HS-5 (cell line): ENCODE data around the gene RGS3.

ENCODE experiments used
- DNase-seq: peaks from one replicate; pipeline ENCODE4 v3.0.0-alpha.2; 2012; ENCODE audit warnings: low read depth

Gene RGS3

GRCh38 chr9:113602126-113603047 is 138.9 kb downstream of the RGS3 start:
- no peak for DNase-seq

DNA sequence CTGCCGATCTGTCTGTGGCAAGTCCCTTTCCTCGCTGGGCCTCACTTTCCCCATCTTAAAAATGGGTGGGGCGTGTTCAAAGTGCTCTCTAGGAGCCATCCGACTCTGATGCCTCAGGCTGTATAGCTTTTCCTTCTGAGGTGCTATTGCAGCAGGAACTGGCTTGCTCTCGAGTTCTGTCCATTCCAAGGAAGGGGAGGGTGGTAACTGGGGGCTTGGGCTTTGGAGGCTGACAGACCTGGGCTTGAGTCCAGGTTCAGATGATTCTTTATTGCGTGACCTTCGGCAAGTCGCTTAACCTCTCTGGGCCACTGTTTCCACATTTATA is 139.5 kb downstream of the RGS3 start:
- DNase-seq = no peak

DNA sequence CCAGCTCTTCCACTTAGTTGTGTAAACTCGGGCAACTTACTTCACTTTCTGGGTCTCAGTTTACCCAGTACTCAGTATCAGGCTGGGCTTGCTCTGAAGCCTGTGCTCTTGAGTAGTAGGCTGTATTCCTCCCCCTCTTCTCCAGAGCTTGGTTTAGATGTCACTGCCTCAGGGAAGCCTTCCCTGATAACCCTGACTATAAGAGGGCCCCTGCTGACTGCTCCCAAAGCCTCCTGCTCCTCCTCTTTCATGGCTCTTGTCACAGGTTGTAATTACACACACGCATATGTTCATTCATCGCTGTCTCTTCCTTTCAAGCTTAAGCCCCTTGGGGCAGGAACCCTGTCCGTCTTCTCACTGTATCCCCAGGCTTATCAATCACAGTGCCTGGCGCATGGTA is 140.2 kb downstream of the RGS3 start:
- no peak for DNase-seq

DNA sequence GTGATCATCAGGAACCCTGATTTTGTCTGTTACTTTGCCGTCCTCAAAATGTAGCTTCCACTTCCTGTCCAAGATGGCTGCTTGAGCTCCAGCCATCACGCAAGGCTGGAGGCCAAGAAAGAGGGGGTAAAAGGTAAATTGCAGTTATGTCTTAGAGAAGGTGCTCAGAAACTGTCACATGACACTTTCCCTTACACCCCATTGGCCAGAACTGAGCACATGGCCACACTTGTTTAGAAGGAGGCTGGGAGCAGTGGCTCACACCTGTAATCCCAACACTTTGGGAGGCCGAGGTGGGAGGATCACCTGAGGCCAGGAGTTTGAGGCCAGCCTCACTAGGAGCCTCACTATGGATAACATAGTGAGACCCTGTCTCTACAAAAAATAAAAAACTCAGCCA is 140.9 kb downstream of the RGS3 start:
- DNase-seq = no peak

DNA sequence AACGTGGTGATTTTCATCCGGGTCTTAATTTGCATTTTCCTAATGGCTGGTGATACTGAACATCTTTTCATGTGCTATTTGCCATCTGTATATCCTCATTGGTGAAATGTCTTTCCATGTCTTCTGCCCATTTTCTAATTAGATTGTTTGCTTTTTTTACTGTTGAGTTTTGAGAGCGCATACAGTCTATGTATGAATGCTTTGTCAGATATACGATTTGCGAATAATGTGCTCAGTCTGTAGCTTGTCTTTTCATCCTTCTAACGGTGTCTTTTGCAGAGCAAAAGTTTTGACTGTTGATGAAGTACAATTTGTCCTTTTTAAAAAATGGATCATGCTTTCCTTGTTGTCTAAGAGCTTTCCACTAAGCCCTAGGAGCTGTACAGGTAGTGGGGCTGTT is 143.0 kb downstream of the RGS3 start:
- no peak for DNase-seq

DNA sequence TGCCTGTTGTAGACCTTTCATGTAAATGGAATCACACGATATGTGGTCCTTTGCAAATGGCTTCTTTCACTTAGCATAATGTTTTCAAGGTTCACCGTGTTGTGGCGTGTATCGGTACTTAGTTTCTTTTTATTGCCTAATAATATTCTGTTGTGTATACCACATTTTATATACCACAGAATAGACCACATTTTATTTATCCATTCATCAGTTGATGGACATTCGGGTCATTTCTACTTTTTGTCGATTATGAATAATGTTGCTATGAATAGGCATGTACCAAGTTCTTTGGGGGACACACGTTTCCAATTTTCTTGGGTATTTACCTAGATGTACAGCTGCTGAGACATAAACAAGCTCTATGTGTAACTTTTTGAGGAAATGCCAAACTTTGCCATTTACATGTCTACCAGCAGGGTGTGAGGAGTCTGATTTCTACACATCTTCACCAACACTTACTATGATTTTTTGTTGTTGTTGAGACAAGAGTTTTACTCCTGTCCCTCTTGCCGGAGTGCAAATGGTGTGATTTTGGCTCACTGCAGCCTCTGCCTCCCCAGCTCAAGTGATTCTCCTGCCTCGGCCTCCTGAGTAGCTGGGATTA is 144.7 kb downstream of the RGS3 start:
- DNase-seq = no peak

GRCh38 chr9:113609562-113610318 is 146.2 kb downstream of the RGS3 start:
- DNase-seq = no peak

DNA sequence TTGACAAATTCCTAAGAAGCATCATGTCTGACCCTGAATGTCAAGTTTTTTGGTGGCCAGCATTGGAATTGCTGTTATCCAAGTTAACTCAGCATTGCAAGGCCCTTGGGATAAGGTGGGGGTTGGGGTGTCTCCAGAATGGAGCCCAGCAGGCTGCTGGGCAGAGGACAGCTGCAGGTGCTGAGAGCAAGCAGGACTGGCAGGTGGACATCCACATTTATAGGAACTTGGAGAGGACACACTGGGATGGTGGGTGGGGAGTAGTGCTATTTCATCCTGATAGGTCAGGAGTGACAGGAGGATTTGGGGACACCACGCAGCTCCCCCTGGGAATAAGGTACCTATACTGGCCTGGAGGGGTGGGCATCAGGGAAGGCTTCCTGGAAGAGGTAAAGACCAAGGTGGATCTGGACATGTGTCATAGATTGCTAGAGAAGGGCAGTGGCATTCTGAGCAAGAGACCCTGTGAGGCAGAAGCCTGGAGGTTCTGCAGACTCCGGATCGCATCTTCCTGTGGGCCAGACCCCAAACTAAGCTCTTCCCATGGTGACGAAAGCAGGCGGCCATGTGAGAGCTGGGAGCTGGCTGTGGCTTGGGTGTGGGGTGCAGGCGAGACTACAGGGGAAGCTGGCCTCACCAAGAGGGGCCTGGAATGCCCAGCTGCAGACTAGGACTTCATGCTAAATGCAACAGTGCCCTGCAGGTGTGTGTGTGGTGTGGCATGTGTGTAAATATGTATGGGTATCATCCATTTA is 148.1 kb downstream of the RGS3 start:
- no peak for DNase-seq

DNA sequence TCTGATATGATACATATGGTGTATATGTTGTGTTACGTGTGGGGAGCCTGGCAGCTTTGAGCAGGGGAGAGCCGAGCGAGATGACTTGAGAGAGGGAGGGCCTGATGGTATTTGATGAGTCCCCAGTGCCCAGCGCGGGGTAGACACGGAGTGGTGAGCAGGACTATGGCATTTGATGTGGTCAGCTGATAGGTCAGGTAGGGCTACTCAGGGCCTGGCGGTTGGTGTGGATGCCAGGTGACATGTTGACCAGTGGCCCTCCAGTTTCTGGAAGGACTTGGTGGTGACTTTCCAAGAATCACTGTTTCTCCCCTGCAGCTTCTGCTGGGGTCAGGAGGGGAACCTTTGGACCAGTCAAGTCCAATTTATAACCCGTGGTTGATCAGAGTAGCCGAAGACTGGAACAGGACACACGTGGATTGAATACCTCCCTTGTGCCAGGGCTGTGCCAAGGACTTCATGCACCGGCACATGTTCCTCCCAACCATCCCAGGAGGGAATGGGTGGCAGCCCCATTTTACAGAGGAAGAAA is 148.8 kb downstream of the RGS3 start:
- no peak for DNase-seq

DNA sequence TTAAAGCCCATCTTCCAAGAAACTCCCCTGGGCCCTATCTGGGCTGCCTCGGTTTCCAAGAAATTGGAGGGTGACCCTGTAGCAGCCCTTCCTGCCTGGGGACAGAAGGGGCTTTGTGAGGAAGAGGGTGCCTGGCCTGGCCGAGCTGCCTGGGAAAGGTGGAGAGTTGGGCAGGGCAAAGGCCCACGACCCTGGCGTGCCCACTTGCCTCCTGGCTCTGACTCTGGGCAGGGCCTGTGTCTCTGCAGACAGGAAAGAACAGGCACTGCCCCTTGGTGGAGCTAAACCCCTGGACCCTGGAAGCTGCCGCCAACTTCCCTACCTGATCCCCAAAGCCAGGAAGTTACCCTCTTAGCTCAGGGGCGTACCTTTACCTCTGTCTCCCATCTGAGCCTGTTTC is 149.3 kb downstream of the RGS3 start:
- DNase-seq = no peak

DNA sequence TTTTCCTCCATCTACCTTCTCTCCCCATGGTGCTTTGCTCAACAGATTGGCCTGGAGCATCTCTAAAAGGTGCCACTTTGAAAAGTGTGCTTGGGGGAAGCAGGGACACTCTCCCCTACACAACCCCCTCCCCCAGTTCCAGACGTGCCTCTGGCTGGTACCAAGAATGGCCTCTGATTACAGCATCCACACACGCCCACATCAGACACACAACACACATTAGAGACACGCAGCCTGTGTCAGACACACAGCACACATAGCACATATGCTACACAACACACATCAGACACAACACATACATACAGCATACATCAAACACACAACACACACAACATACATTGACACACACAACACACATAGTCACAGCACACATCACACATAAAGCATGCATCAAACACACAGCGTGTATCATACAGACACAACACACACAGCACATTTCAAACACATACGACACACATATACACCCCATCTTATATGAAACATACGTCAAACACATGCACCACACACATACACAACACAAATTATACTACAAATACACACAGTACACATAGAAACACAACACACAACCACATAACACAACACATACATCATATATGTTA is 150.4 kb downstream of the RGS3 start:
- DNase-seq = no peak

DNA sequence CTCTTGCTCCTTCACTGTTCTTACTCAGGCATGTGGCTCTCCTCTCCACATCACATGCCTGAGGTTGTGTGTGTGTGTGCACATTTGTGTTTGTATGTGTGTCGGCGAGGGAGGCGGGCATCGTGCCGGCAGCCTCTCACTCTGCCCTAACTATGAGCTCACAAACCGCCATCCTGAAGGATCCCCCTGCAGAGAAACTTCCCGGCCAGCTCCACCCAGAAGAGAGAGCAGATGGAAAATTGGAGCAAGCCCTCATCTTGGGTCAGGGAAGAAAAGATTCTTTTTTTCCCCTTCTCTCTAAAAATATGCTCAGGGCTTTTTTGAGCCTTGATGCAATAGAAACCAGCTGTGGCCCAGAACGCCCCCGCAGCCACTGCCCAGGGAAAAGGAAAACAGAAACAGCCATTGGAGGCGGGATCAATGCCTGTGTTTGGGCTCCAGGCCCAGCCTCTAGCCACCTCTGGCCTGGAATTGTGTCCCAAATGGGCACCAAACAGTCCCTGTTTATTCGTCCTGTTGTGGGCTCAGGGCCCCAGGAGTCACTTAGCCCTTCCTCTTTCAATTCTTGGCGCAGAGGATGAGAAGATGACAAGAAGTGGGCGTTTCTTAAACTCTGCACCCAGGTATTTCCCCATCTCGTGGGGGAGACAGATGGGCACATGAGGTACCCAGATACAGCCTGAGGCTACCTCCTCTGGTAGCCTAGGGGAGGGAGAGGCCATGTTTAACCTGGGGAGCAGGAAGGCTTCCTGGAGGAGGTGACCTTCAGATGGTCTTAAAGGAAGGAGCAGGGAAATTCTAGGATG is 151.5 kb downstream of the RGS3 start:
- no peak for DNase-seq

DNA sequence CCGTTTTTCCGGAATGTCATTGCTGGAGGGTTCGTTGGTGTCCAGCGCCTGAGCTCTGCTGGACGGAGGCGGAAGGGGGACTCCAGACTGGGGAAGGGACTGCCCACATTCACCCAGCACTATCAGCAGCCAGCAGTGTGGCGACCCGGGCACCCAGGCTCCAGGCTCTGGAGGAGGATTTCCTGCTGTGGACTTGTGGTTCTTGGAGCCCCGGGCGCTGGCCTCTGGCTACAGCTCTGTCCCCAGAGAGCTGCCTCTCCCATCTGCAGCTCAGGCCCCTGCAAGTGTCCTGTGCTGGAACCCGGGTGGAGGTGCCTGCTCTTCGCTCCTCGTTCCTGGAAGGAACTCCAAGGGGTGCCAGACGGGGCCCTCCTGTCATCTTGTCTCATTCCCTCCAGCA is 152.6 kb downstream of the RGS3 start:
- no peak for DNase-seq

DNA sequence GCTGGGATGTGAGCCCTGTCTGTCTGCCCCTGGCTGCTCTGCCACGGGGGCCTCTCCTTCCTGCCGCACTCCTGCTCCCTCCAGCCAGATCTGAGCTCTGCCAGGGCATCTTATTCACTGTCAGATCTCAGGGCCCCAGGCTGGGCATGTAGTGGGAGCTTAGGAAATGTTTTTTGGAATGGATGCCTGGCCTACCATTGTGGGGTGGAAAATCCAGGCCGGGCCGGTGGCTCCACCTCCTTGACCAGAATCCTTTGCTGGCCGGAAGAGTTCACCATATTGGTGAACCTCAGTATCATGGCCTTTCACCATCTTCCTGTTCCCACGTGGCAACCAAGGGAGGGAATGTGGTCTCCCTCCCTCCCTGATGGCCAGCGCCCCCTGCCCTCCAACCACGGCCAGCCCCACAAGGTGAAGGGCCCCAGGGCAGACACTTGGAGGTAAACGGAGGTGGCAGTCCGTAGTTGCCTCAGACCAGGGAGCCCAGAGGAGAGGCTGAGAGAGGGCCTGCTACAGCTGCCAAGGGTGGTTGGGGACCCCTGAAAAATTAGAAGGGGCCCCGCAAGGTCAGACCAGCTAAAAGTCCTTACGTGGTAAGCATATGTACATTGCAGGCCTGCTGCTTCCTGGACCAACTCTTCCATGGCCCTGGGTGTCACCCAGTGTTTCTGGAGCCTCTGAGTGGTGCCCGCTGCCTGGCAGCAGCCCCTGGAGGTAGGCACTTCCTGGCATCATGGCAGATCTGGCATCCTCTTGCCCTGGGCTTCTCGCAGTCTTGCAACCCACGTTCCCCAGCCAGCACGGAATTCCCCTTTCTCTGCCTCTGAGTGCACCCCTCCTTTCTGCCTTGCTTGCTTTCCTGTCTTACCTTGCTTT is 153.3 kb downstream of the RGS3 start:
- no peak for DNase-seq

DNA sequence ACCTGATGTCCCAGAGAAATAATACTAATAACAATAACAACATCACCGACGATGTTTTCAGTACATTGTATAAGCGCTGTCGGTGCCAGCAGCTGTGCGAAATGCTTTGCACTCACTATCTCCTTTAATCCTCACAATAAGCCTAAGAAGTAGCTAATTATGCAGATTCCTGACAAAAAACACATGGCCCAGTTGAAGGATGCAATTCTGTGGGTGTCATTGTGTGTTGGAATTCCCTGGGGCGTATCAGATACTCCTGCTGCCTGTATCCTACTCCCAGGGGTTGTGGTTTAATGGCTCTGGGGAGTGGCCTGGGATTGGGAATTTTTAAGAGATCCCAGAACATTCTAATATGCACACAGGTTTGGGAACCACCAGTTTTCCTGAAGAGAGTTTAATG is 154.0 kb downstream of the RGS3 start:
- DNase-seq = no peak

DNA sequence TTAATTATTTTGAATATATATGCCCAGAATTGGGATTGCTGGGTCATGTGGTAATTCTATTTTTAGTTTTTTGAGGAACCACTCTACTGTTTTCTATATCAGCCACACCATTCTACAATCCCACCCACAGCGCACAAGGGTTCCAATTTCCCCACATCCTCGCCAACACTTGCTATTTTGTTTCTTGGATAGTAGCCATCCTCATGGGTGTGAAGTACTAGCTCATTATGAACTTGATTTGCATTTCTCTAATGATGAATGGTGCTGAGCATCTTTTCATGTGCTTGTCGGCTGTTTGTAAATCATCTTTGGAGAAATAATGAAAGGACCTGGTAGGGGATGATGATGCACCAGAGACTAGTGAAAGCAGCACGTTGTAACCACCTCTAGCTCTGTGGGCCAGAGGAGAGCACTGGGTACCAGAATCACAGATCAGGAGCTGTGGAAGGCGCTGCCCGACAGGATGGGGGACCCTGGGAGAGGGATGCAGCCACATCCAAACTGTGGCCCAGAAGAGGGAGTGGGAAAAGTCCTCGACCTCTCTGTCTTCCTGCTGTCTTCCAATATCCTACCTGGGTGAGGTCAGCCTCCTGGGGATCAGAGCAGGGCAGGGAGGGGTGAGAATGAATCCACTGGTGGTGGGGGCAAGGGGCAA is 155.4 kb downstream of the RGS3 start:
- DNase-seq = no peak

DNA sequence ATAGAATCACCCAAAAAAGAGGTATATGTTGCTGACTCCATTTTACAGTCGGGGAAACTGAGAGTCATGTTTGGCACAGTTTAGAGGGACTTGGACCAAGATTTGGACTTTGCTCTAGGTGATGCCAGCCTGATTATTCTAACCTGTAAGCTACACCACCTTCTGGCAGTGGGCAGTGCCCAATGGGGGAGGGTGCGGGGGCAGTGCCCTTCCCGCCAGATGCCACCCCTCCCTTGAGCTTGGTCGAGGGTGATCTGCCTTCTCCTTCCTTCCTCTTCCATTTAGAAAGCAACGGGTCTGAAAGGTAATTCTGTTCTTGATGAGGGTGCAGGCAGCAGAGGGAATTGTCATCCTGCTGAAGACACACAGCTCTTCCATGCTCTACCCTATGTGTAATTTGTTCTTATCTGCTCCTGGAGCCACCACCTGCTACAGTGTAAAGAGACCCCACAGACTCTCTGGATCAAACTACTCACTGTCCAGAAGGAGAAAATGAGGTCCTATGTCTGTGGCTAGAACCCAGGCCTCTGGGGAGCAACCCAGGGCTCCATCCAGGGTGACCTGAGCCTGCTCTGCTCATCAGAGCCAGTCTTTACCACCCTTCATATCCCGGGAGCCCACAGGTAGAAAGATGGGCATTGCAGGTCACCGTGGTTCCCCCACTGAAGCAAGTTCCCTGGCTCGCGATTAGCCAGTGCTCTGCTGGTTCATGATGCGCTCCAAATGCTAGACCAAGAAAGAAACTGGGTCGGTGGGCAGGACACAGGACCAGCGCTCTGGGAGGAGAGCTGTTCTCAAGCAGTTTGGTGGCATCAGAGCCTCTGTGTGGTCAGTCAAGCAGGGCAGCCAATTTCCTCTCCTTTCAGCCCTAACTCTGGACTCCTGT is 156.2 kb downstream of the RGS3 start:
- DNase-seq = no peak
